GM15510 (cell line): ENCODE data around the gene TMEM141.

Source experiments
- POLR2A ChIP-seq: IDR thresholded peaks from 3 replicates; pipeline ENCODE4 v1.6.1; 2011; ENCODE audit warnings: borderline replicate concordance; ENCODE audit not compliant: insufficient read length; ENCODE audit errors: extremely low read depth

The TMEM141 gene

GRCh38 chr9:136787690-136788400 lies 3.3 kb upstream of the TMEM141 start:
- TF ChIP-seq POLR2A, result no peak

- no peak for TF ChIP-seq POLR2A
Observed at GRCh38 chr9:136789523-136789937, 1.6 kb upstream of the TMEM141 start.

GRCh38 chr9:136791516-136792276 lies 552 bp downstream of the TMEM141 start:
- no peak for TF ChIP-seq POLR2A

GRCh38 chr9:136792321-136793085 lies 1.4 kb downstream of the TMEM141 start:
- no peak for TF ChIP-seq POLR2A

GRCh38 chr9:136793086-136793946 lies 2.2 kb downstream of the TMEM141 start:
- TF ChIP-seq POLR2A, result no peak

GRCh38 chr9:136794281-136794999 lies 3.3 kb downstream of the TMEM141 start:
- TF ChIP-seq POLR2A, result no peak

- no peak for TF ChIP-seq POLR2A
Observed at GRCh38 chr9:136795000-136795348, 3.8 kb downstream of the TMEM141 start.

GRCh38 chr9:136796238-136796774 lies 5.2 kb downstream of the TMEM141 start, which contains the start of gene CCDC183:
CCDC183 (plus strand) TSS chr9:136796338; CDS start chr9:136796398, 60 bp downstream.
- no peak for TF ChIP-seq POLR2A

GRCh38 chr9:136798708-136799078 lies 7.5 kb downstream of the TMEM141 start:
- TF ChIP-seq POLR2A, result no peak

GRCh38 chr9:136799079-136799853 lies 8.1 kb downstream of the TMEM141 start:
- no peak for TF ChIP-seq POLR2A

GRCh38 chr9:136799854-136800657 lies 8.9 kb downstream of the TMEM141 start:
- no peak for TF ChIP-seq POLR2A

- TF ChIP-seq POLR2A, result no peak
Observed at GRCh38 chr9:136802321-136802720, 11.2 kb downstream of the TMEM141 start.
